HG02970 (cell line): ENCODE data around the gene FAM83D.
"Not testable (repeated sequence)": the region's sequence is repeated elsewhere in the genome, so short reads cannot be mapped to it uniquely, and the experiment has no call there.

ENCODE experiments used
- ATAC-seq: cut with Tn5 transposase; IDR thresholded peaks from one replicate; pipeline ENCODE4 v1.9.1; 2021; ENCODE audit warnings: mild to moderate bottlenecking, moderate library complexity, moderate number of reproducible peaks; ENCODE audit not compliant: unreplicated experiment, low FRiP score

Gene FAM83D

DNA sequence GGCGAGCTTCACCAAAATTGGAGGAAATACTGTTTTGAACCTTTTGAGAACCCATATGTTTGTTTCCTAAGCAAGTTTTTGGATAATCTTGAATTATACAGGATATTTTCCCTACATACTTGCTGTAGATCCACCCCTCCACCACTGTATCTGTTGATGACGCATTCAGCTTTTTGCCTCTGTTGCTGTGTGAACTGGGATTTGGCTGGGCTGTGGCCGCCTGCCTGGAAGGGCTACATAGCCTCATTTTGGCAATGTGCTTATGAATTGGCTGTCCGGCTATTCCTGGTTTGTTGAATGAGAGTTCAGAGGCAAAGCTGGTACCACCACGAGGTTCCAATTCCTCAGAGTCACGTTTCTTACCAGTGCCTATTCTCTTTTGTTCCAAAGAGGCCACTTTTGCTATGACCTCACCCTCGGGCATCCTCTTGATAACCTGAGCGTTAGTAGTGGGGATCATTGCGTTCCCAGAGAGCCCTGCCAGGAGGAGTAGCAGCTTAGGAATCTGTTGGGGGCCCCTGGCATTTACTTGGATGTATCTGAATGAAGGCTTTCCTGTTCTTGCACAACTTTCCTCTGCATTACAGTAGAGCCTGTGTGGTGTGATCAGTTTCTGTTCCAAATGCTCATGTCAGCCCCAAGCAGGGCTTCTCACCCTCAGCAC is 6.4 kb downstream of the FAM83D start:
- ATAC-seq, result no peak

GRCh38 chr20:38934530-38934929 is 8.3 kb downstream of the FAM83D start:
- no peak for ATAC-seq

- no peak for ATAC-seq
These were observed 9.1 kb downstream of the FAM83D start for GRCh38 chr20:38935285-38935684.

- ATAC-seq, result no peak
These were observed 9.8 kb downstream of the FAM83D start for GRCh38 chr20:38935967-38936407.

GRCh38 chr20:38937000-38937399 is 10.8 kb downstream of the FAM83D start:
- no peak for ATAC-seq

GRCh38 chr20:38937978-38938473 is 11.8 kb downstream of the FAM83D start:
- no peak for ATAC-seq

GRCh38 chr20:38939686-38940085 is 13.5 kb downstream of the FAM83D start:
- no peak for ATAC-seq

- no peak for ATAC-seq
These were observed 14.4 kb downstream of the FAM83D start for GRCh38 chr20:38940644-38941043.

- ATAC-seq, result no peak
These were observed 15.6 kb downstream of the FAM83D start for GRCh38 chr20:38941726-38942389.

GRCh38 chr20:38945012-38945411 is 18.8 kb downstream of the FAM83D start:
- ATAC-seq, result no peak

- no peak for ATAC-seq
These were observed 20.6 kb downstream of the FAM83D start for GRCh38 chr20:38946836-38947235.

GRCh38 chr20:38947931-38948362 is 21.7 kb downstream of the FAM83D start:
- ATAC-seq, result no peak

GRCh38 chr20:38950254-38950653 is 24.0 kb downstream of the FAM83D start:
- ATAC-seq, result no peak

GRCh38 chr20:38951611-38952010 is 25.4 kb downstream of the FAM83D start:
- ATAC-seq, result no peak

- ATAC-seq, result no peak
These were observed 25.9 kb downstream of the FAM83D start for GRCh38 chr20:38952153-38952552.

DNA sequence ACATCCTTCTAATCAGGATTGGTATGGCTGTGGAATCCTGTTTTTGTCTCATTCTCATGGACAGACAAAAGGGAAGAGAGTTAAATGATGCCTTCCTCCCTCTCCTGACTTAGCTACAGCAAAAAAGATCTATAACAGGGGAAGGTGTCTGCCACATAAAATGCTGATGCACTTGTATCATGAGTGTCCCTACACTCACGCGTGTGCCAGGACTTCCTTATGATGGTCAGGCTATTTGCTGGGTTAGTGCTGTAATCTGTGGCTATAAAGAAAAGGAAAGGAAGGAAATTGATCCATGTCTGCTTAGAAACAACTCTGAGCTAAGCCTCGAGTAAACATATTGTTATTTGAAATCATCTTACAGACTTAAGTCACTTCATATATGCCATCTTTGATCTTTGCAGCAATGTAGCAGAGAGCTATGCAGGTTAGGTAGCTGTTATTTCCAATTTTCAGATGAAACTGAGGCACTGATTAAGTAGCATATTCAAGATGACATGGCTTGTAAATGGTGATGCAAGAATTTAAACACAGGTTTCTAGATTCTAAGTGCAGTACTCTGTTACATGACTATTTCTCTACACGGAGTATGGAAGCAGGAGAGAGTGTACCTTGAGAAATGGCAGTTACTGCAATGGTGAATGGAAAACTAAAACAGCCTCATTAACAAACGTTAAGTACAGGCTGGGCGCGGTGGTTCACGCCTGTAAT is 27.6 kb downstream of the FAM83D start:
- ATAC-seq, result no peak

GRCh38 chr20:38957235-38957876 is 31.1 kb downstream of the FAM83D start:
- no peak for ATAC-seq

GRCh38 chr20:38957915-38958485 is 31.8 kb downstream of the FAM83D start:
- no peak for ATAC-seq

GRCh38 chr20:38960187-38960687 is 34.0 kb downstream of the FAM83D start:
- ATAC-seq, result not testable (repeated sequence)

DNA sequence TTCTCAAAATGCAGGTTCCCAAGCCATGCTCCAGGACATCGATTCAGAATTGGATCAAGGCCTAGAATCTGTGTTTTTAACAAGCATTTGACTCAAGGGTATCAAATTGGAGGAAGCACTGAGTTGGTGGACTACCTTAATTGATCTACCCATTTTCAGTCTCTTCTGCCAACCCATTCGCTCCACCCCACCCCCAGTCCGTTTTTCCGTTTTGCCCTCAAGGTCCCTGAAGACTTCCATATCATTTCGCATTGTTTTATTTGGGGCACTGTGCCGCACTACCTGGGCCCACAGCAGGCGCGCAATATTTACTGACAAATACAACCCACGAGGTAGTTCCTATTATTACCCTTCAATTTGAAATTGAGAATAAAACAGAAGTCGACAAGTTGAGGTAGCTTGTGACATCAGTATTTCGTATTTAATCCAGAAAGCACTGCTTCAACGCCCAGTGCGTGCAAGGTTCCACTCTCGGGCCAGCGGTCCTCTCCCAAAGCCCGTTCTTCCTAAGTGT is 35.4 kb downstream of the FAM83D start:
- no peak for ATAC-seq
